Measurements from ENCODE around the gene SLC4A11.

The SLC4A11 gene

GRCh38 chr20:3239867-3240775 is 1.1 kb upstream of the SLC4A11 start:
- no peak for TF ChIP-seq CTCF (IDR thresholded peaks at IDR 0.05; ENCODE audit: borderline replicate concordance, insufficient read depth, low read depth, low read length)
- no peak overlapping the region for H3K4me3 ChIP-seq (ENCODE audit: low read depth, low read length)

DNA sequence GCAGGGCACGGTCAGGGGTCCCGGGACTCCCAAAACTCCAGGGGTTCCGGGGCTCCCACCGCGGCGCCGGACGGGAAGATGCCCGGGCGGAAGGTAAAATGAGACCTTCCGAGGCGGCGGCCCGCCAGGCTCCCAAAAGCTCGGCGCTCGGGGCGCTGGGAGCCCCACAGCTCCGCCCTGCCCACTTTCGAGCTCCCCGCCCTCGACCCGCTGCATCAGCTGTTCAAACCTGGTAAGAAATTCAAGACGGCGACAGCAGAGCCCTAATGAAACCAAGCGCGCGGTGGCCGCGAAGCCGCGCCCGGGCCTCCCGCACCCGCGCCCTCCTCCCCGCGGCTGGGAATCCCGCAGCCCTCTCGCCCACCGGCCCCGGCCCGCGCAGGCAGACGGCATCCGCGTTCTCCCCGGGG is 369 bp downstream of the SLC4A11 start:
- H3K4me3 ChIP-seq (ENCODE audit: low read depth, low read length) = peak overlapping the region; percentile 42
- TF ChIP-seq CTCF (IDR thresholded peaks at IDR 0.05; ENCODE audit: borderline replicate concordance, insufficient read depth, low read depth, low read length) = no peak

DNA sequence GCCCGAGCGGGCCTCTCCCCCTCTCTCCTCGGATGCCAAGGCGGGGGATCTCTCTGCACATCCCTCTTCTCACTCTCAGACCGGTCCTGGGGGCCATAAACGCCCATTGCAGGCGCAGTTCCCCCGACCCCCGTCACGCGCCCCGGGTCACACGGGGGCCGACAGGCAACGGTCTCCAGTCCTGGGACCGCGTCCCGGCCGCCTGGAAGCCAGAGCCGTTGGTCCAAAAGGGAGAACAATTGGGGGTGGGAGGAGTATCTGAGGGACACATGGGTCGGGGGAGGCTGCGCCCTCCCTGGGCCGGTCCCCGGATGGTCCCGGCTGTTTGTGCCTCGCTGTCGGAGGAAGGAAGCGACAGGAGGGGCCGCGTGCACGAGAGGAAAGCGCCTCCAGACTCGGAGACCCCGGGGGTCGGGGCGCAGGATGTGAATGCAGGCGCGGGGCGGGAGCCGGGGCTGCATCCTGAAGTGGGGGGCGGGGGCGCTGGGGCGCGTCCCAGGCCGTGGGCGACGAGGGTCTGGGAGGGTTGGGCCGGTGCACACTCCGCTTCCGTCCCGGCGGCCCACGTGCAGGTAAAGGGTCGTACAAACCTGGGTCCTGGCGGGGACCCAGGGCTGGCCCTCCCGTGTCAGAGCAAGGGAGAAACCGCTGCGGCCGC is 903 bp downstream of the SLC4A11 start:
- TF ChIP-seq CTCF (IDR thresholded peaks at IDR 0.05; ENCODE audit: borderline replicate concordance, insufficient read depth, low read depth, low read length) = no peak

GRCh38 chr20:3237011-3237957 is 1.7 kb downstream of the SLC4A11 start:
- no peak for TF ChIP-seq CTCF (IDR thresholded peaks at IDR 0.05; ENCODE audit: borderline replicate concordance, insufficient read depth, low read depth, low read length)
- H3K4me3 ChIP-seq (ENCODE audit: low read depth, low read length) = no peak overlapping the region

More for the DNA sequence above, 903 bp downstream of the SLC4A11 start:
- H3K4me3 ChIP-seq (ENCODE audit: low read depth, low read length) = peak overlapping the region; percentile 42

DNA sequence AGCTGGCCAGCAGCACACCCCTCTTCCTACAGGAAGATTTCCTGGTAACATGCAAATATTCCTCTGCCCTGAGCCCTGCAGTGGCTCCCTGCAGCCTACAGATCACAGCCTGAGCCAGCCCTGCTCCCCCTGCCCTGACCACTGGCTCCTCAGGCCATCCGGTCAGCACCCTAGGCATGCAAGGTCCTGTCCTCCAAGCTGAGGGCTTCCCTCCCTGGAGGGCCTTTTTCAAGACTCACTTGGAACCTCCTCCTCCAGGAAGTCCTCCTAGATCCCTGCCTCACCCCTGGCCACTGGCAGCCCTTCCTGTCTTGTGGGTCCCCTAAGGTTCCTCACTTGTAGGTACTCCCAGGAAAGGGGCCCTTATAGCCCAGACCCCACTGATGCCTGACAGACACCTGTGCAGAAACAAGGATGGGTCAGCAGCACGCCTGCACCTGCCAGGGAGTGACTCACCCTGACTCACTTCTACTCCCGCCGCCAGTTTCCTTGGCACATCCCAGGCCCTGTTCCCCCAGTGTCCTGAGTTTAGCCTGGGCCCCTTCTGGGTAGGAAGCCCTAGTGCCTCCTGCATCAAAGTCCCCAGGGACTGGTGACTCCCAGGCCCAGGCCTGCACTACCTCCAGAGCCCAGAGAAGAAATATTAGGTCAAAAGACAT is 3.2 kb downstream of the SLC4A11 start:
- no peak for TF ChIP-seq CTCF (IDR thresholded peaks at IDR 0.05; ENCODE audit: borderline replicate concordance, insufficient read depth, low read depth, low read length)
- H3K4me3 ChIP-seq (ENCODE audit: low read depth, low read length) = no peak overlapping the region

DNA sequence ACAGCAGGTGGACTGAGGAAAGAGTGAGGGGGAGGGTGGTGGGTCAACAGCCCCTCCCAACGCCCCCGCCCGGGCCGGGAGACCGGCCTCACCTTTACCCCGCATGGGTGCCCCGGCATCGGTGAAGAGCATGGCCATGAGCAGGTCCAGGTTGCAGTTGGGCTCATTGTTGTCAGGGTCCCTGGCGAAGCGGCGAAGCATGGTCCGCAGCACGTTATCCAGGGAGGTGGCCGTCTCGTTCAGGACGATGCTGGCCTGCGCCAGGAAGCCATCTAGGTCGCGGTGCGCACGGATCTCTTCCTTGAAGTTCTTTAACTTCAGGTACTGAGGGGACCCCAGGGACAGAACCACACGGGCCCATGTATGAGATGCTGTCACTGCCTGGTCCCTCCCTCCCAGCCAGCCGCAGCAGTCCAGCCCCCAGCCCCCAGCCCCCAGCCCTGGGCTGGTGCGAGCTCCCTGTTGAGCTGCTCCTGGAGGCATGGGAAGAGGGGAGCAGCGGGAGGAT is 4.9 kb downstream of the SLC4A11 start:
- H3K4me3 ChIP-seq (ENCODE audit: low read depth, low read length) = no peak overlapping the region
- no peak for TF ChIP-seq CTCF (IDR thresholded peaks at IDR 0.05; ENCODE audit: borderline replicate concordance, insufficient read depth, low read depth, low read length)

Data from GM12875 (cell line).